Astrocyte (in vitro differentiated cells and primary cell): Measurements from ENCODE around the gene GOLPH3. TPM values are rescaled to one million over a fixed set of nuclear protein-coding genes. Genes with fewer than 3 reads are reported as not detected.
A peak's percentile ranks its signal among the peaks of the same experiment; 100 is the strongest.

Experiments
- DNase-seq: peaks from one replicate; pipeline ENCODE4 v3.0.0-alpha.2; 2010; ENCODE audit warnings: low read depth
- FAIRE-seq: peaks from 2 replicates; lab custom pipeline; 2011; peaks lifted over from hg19 to GRCh38; lab: Jason Lieb, UNC
- H2AFZ ChIP-seq: 2 replicates; pipeline ENCODE4 v1.6.0; 2012; ENCODE audit warnings: low read depth, low read length, inconsistent platforms
- H3K27ac ChIP-seq: 2 replicates; pipeline ENCODE4 v1.5.1; 2011; ENCODE audit warnings: low read depth, low read length, inconsistent platforms
- H3K27me3 ChIP-seq: 2 replicates; pipeline ENCODE4 v1.6.0; 2011; ENCODE audit warnings: low read length, inconsistent platforms; ENCODE audit not compliant: insufficient read depth
- H3K36me3 ChIP-seq: 2 replicates; pipeline ENCODE4 v1.5.1; 2011; ENCODE audit warnings: low read length, inconsistent platforms; ENCODE audit not compliant: insufficient read depth
- H3K4me1 ChIP-seq: 2 replicates; pipeline ENCODE4 v1.5.1; 2011; ENCODE audit warnings: low read length, inconsistent platforms; ENCODE audit not compliant: insufficient read depth
- H3K4me2 ChIP-seq: 2 replicates; pipeline ENCODE4 v1.6.0; 2012; ENCODE audit warnings: low read length, inconsistent platforms
- H3K4me3 ChIP-seq: 2 replicates; pipeline ENCODE4 v1.5.1; 2011; ENCODE audit warnings: low read depth, mild to moderate bottlenecking, low read length, inconsistent platforms; ENCODE audit not compliant: insufficient read depth
- H3K79me2 ChIP-seq: 2 replicates; pipeline ENCODE4 v1.6.0; 2012; ENCODE audit warnings: mild to moderate bottlenecking, low read length, inconsistent platforms; ENCODE audit not compliant: insufficient read depth
- H3K9ac ChIP-seq: 2 replicates; pipeline ENCODE4 v1.6.0; 2012; ENCODE audit warnings: mild to moderate bottlenecking, low read length, inconsistent platforms
- H3K9me3 ChIP-seq: 2 replicates; pipeline ENCODE4 v1.5.1; 2012; ENCODE audit warnings: low read depth, mild to moderate bottlenecking, low read length, inconsistent platforms; ENCODE audit not compliant: insufficient read depth
- H4K20me1 ChIP-seq: 2 replicates; pipeline ENCODE4 v1.6.0; 2012; ENCODE audit warnings: low read length, inconsistent platforms; ENCODE audit not compliant: insufficient read depth
- H3K27ac Mint-ChIP-seq: one replicate; pipeline ENCODE4 v1.8.0; 2021; ENCODE audit warnings: mild to moderate bottlenecking, mixed read lengths; ENCODE audit not compliant: unreplicated experiment
- H3K27me3 Mint-ChIP-seq: one replicate; pipeline ENCODE4 v1.8.0; 2021; ENCODE audit warnings: low read depth, mixed read lengths; ENCODE audit not compliant: unreplicated experiment
- H3K36me3 Mint-ChIP-seq: one replicate; pipeline ENCODE4 v1.8.0; 2021; ENCODE audit warnings: low read depth, mixed read lengths; ENCODE audit not compliant: unreplicated experiment
- H3K4me1 Mint-ChIP-seq: one replicate; pipeline ENCODE4 v1.8.0; 2021; ENCODE audit warnings: low read depth, mixed read lengths; ENCODE audit not compliant: unreplicated experiment
- H3K4me3 Mint-ChIP-seq: one replicate; pipeline ENCODE4 v1.8.0; 2021; ENCODE audit warnings: mild to moderate bottlenecking, moderate library complexity, mixed read lengths; ENCODE audit not compliant: unreplicated experiment
- H3K9me3 Mint-ChIP-seq: one replicate; pipeline ENCODE4 v1.8.0; 2021; ENCODE audit warnings: mild to moderate bottlenecking, mixed read lengths; ENCODE audit not compliant: unreplicated experiment
- CTCF ChIP-seq: IDR thresholded peaks from 2 replicates; pipeline ENCODE4 v1.5.1; 2011; ENCODE audit warnings: low read depth, mild to moderate bottlenecking, inconsistent platforms, low read length, moderate library complexity; ENCODE audit not compliant: insufficient read depth
- EZH2 ChIP-seq: IDR thresholded peaks from 2 replicates; pipeline ENCODE4 v1.6.1; 2012; ENCODE audit warnings: mild to moderate bottlenecking, low read length, inconsistent platforms; ENCODE audit not compliant: insufficient read depth
- total RNA-seq: library from RNA; stranded (reverse); gene quantifications from 2 replicates; pipeline ENCODE4 v1.2.1, GENCODE V29; 2021

Gene GOLPH3
- total RNA-seq, 1 donor from 2014 or later = 114 TPM

DNA sequence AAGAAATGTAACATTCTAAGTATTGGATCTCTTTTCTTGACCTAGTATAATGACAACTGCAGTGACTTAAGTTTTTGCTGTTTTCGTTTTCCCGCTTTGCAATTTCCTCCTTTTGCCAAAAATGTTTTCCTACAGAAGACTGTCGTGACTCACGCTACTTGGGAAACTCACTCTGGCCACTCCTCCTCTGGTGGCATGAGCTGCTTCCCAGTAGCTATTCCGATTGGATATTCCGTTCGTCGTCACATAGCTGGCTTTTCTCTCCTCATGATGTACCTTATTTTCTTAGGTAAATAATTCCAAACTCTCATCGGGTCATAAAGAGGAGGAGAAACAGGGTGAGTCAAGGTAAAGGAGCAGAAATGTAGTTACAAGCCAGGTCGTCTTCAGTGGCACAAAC, 64.9 kb downstream of the GOLPH3 start:
- no peaks in the 10 kb centered on the region for H3K27me3 ChIP-seq
- peaks cover 37% of the 10 kb centered on the region for H3K36me3 ChIP-seq
- H3K4me3 Mint-ChIP-seq = no peak overlapping the region

GRCh38 chr5:32108167-32108566, 66.0 kb downstream of the GOLPH3 start:
- Histone ChIP-seq H3K36me3 (peaks cover 47% of the 10 kb centered on the region), H3K27me3 (no peaks in the 10 kb centered on the region), H4K20me1 (peaks cover 52% of the 10 kb centered on the region), H3K4me1 (no peaks in the 10 kb centered on the region), H3K27ac (no peak overlapping the region), H3K4me3 (no peak overlapping the region), H3K4me2 (no peak overlapping the region), H2AFZ (no peak overlapping the region), H3K9ac (no peak overlapping the region), H3K9me3 (no peaks in the 10 kb centered on the region), H3K79me2 (peaks cover 15% of the 10 kb centered on the region)
- Mint-ChIP-seq H3K27ac (no peak overlapping the region), H3K27me3 (no peaks in the 10 kb centered on the region), H3K36me3 (peaks cover 29% of the 10 kb centered on the region), H3K9me3 (peaks cover 1% of the 10 kb centered on the region), H3K4me3 (no peak overlapping the region), H3K4me1 (peaks cover 11% of the 10 kb centered on the region)
- no peak for DNase-seq
- TF ChIP-seq EZH2 (no peak), CTCF (no peak)
- no peak for FAIRE-seq

More for the DNA sequence above, 64.9 kb downstream of the GOLPH3 start:
- H3K4me1 Mint-ChIP-seq = peaks cover 11% of the 10 kb centered on the region
- Histone ChIP-seq H4K20me1 (peaks cover 48% of the 10 kb centered on the region), H2AFZ (no peak overlapping the region), H3K9ac (no peak overlapping the region), H3K79me2 (peaks cover 21% of the 10 kb centered on the region), H3K4me3 (no peak overlapping the region), H3K4me2 (no peak overlapping the region), H3K27ac (no peak overlapping the region), H3K4me1 (no peaks in the 10 kb centered on the region), H3K9me3 (no peaks in the 10 kb centered on the region)
- FAIRE-seq = no peak
- peak overlapping the region; percentile 38 for H3K27ac Mint-ChIP-seq
- TF ChIP-seq CTCF (no peak), EZH2 (no peak)
- H3K9me3 Mint-ChIP-seq = peaks cover 1% of the 10 kb centered on the region
- peaks cover 31% of the 10 kb centered on the region for H3K36me3 Mint-ChIP-seq
- H3K27me3 Mint-ChIP-seq = no peaks in the 10 kb centered on the region
- peak; percentile 8 for DNase-seq

DNA sequence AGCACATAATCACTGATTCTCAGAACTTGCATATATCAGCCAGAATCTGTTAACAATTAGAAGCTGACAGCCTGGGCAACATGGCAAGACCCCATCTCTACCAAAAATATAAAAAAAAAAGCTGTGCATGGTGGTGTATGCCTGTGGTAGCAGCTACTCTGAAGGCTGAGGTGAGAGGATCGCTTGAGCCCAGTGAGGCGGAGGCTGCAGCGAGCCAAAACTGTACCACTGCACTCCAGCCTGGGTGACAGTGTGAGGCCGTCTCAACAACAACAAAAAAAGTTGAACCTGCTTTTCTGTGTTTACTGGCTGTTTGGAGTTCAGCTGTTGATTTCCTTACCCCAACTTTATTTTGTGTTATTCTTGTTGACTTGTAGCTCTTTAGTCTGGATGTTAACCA, 66.8 kb downstream of the GOLPH3 start:
- Mint-ChIP-seq H3K9me3 (peaks cover 1% of the 10 kb centered on the region), H3K27me3 (no peaks in the 10 kb centered on the region), H3K4me1 (peaks cover 11% of the 10 kb centered on the region), H3K27ac (no peak overlapping the region), H3K36me3 (peaks cover 26% of the 10 kb centered on the region), H3K4me3 (no peak overlapping the region)
- Histone ChIP-seq H3K36me3 (peaks cover 51% of the 10 kb centered on the region), H2AFZ (no peak overlapping the region), H4K20me1 (peaks cover 51% of the 10 kb centered on the region), H3K9me3 (no peaks in the 10 kb centered on the region), H3K4me1 (no peaks in the 10 kb centered on the region), H3K27me3 (no peaks in the 10 kb centered on the region), H3K9ac (no peak overlapping the region), H3K4me3 (no peak overlapping the region), H3K4me2 (no peak overlapping the region), H3K79me2 (peaks cover 11% of the 10 kb centered on the region), H3K27ac (no peak overlapping the region)
- no peak for DNase-seq
- no peak for FAIRE-seq
- TF ChIP-seq EZH2 (no peak), CTCF (no peak)
